VCaP (cell line): ENCODE results near the gene TMEM59L.

Experiments
- H3K27ac ChIP-seq: fragments of 450-650 bp; 2 replicates; pipeline ENCODE4 v1.5.1; 2017
- CTCF ChIP-seq: fragments of 450-650 bp; conservative IDR thresholded peaks from 2 replicates; pipeline ENCODE4 v1.5.1; 2017; ENCODE audit warnings: mild to moderate bottlenecking, moderate library complexity

The TMEM59L gene

DNA sequence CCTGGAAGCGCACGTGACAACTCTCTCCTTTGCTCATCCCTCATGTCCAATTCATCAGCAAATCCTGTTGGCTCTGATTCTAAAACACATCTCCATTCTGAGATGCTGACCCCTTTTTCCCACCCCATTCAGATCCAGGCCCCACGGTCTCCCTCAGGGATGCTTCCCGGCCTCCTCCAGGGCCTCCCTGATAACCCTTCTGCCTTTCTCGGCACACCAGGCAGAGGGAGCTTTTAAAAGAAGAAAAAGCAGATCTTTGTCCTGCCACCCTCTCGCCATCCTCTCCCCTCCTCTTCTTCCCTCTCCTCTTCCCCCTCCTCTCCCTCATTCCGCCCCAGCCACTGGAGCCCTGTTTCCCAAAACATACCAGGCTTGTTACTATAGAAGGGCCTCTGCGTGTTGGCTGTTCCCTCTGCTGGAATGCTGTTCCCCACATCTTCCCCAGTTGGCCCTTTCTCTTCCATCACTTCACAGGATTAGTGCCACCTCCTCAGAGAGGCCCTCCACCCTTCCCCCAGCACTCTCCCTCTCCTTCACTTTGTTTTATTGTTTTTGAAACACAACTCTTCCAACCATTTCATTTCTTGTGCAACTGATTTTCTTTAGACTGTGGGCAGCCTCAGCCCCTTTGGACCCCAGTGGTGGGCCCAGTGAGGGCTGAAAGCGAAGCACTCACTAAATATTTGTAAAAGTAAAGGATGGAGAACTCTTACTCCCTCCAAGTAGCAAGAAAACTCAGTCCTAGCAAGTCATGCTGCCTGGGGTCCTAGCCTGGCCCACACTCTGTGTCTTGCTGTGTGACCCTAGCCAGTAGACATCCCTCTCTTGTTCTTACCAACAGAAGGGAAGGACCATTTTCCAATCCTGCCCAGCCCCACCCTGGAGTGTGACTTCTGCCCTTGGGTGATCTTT is 3.6 kb upstream of the TMEM59L start:
- H3K27ac ChIP-seq, result no peak overlapping the region
- TF ChIP-seq CTCF, result no peak

DNA sequence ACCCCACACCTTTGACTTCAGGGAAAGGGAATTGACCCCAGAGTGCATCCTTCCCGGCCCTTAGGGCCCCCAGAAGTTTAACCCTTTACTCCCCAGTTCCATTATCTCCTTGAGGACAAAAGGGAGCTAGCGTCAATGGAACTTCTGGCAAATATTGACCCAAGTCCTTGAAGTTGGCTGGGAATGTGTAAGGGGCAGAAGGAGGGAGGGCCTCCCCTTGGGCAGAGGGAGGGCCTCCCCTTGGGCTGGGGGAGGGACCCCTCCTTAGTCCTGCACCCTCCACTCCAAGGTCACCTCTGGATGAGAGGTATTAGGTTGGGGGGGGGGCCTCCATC is 3.0 kb upstream of the TMEM59L start:
- H3K27ac ChIP-seq, result no peak overlapping the region
- no peak for TF ChIP-seq CTCF

- TF ChIP-seq CTCF, result no peak
- H3K27ac ChIP-seq, result no peak overlapping the region
Observed at GRCh38 chr19:18610245-18610555, 2.5 kb upstream of the TMEM59L start.

DNA sequence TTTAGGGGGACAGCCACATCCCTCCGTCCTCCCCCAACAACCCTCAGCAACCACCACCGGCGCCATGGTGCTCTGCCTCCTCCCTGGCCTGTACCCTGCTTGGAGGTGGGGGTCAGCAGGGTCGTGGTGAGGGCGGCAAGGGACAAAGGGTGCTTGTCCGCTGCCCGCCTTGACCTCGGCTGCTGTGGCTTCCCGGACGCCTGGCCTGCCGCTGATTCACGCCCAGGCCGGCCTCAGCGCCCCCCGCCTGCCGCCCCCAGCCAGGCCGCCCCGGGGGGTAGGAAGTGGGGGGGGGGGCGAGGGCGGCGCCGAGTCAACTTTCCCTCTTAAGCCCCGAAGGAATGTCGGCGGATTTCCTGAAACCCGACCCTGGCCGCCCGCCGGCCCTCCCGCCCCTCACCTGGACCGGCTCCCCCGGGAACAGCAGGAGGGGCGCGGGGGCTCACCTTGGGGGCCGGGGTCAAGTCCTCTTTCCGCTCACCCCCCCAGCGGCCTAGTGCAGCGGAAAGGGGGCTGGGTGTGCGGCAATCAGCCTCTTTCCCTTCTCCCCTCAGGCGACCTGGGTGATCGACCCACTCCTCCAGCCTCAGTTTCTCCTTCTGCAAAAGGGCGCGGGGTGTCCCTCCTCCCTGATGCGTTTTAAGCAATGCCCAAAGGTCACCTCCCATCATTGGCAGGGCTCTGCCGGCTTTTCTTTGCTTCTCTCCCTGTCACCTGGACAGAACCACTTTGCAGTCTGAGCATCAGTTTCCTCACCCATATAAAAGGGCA is 1.9 kb upstream of the TMEM59L start:
- no peak overlapping the region for H3K27ac ChIP-seq
- no peak for TF ChIP-seq CTCF

DNA sequence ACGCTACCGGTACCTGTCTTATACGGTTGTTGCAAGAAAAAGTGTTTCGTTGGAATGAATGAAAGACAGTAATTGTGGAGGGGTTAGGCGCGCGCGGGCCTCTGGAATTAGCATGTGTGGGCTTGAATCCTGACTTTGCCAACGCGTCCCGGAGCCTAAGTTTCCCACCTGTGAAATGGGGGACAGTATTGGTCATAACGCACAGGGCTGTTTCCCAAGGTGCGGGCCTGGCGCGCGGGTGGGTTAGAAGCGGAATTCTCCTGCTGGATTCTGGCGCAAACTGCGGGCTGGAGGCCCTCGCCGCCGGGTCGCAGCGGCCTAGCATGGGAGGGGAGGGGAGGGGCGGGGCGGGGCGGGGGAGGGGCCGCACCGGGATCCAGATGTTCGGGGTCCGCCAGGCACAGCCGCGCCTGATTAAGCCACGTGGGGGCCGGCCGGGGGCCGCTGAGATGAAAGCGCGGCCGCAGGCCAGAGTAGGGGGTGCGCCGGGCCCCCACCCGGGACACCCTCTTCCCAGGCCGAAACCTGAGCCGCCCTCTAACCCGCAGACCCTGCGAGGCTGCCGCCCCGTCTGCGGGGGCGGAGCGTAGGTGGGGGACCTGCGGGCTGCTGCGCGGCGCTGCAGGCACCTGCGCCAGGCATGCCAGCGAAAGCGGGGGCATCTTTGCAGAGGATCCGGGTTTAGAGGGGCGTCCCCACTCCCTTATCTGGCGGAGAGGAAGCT is 1.2 kb upstream of the TMEM59L start:
- H3K27ac ChIP-seq, result no peak overlapping the region
- TF ChIP-seq CTCF, result no peak

DNA sequence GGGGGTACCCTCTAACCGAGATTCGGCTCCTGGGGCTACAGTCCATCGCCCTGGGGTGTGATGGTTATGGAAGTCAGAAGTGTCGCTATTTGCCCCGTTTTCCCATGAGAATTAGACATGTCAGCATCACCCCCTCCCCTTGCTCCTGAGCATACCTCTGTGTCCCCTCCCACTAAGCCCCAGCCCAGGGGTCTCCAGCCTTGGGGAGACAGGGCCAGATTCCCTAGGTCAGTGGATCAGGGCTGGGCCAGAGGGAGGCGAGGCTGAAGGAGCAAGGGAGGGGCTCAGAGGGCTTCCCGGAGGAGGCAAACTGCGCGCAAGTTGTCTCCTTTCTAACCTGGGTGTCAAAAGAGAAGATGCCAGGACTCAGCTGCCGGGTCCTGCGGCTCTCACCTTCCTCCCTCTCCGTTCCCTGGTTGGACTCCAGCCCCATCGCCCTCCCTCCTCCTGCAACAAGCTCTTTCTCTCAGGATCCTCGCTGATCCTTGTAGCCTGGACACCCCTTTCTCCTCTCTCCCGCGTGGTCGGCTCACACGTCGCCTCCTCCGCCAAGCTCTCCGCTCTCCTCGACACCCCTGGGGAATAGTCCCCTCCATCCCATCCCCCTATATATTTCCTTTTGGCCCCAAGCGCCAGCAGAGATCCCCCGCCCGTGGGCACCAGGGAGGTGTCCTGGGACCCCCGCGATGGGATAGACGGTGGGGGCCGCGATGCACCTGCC is 459 bp upstream of the TMEM59L start:
- TF ChIP-seq CTCF, result no peak
- peak overlapping the region; percentile 32; the same call in 1 of the 2 replicates for H3K27ac ChIP-seq
